ENCODE measurements around the gene FERMT3.

FERMT3 gene

GRCh38 chr11:64251753-64252002 lies 45.2 kb downstream of the FERMT3 start:
- Mint-ChIP-seq H3K36me3 (ENCODE audit: low read depth) (peaks cover 3% of the 10 kb centered on the region), H3K27me3 (ENCODE audit: low read depth) (no peaks in the 10 kb centered on the region), H3K4me3 (peak overlapping the region; percentile 89 to 91 (median 89)), H3K4me1 (peaks cover 19% of the 10 kb centered on the region), H3K27ac (no peak overlapping the region), H3K9me3 (no peaks in the 10 kb centered on the region)
- no peak for TF ChIP-seq CTCF (IDR thresholded peaks at IDR 0.05; ENCODE audit: unreplicated experiment in 3 of 3)

GRCh38 chr11:64252003-64252872 lies 45.7 kb downstream of the FERMT3 start:
- TF ChIP-seq CTCF (IDR thresholded peaks at IDR 0.05; ENCODE audit: unreplicated experiment in 3 of 3), result peak in 1 of 3 experiments; percentile 17
- Mint-ChIP-seq H3K27ac (peak overlapping the region in 1 of 3 experiments; percentile 66), H3K4me1 (peaks cover 19% of the 10 kb centered on the region), H3K9me3 (no peaks in the 10 kb centered on the region), H3K27me3 (ENCODE audit: low read depth) (no peaks in the 10 kb centered on the region), H3K4me3 (peak overlapping the region; percentile 89 to 91 (median 89)), H3K36me3 (ENCODE audit: low read depth) (peaks cover 3% of the 10 kb centered on the region)

- peaks cover 15% of the 10 kb centered on the region for H3K4me1 Mint-ChIP-seq
- H3K27me3 Mint-ChIP-seq (ENCODE audit: low read depth), result no peaks in the 10 kb centered on the region
- no peak for TF ChIP-seq CTCF (IDR thresholded peaks at IDR 0.05; ENCODE audit: unreplicated experiment in 3 of 3)
- peak overlapping the region; percentile 46 to 79 (median 76) for H3K4me3 Mint-ChIP-seq
- H3K27ac Mint-ChIP-seq, result no peak overlapping the region
- peaks cover 10% of the 10 kb centered on the region for H3K36me3 Mint-ChIP-seq (ENCODE audit: low read depth)
- no peaks in the 10 kb centered on the region for H3K9me3 Mint-ChIP-seq
These were observed 46.5 kb downstream of the FERMT3 start for GRCh38 chr11:64253043-64253442.

- H3K27ac Mint-ChIP-seq, result no peak overlapping the region
- H3K9me3 Mint-ChIP-seq, result no peaks in the 10 kb centered on the region
- H3K4me1 Mint-ChIP-seq, result peaks cover 13% of the 10 kb centered on the region
- TF ChIP-seq CTCF (IDR thresholded peaks at IDR 0.05; ENCODE audit: unreplicated experiment in 3 of 3), result no peak
- peak overlapping the region; percentile 41 to 79 (median 76) for H3K4me3 Mint-ChIP-seq
- no peaks in the 10 kb centered on the region for H3K27me3 Mint-ChIP-seq (ENCODE audit: low read depth)
- peaks cover 12% of the 10 kb centered on the region for H3K36me3 Mint-ChIP-seq (ENCODE audit: low read depth)
These were observed 47.0 kb downstream of the FERMT3 start for GRCh38 chr11:64253481-64253880.

GRCh38 chr11:64254326-64254725 lies 47.8 kb downstream of the FERMT3 start:
- no peaks in the 10 kb centered on the region for H3K27me3 Mint-ChIP-seq (ENCODE audit: low read depth)
- TF ChIP-seq CTCF (IDR thresholded peaks at IDR 0.05; ENCODE audit: unreplicated experiment in 3 of 3), result no peak
- H3K36me3 Mint-ChIP-seq (ENCODE audit: low read depth), result peaks cover 14% of the 10 kb centered on the region
- H3K27ac Mint-ChIP-seq, result no peak overlapping the region
- peaks cover 8% of the 10 kb centered on the region for H3K4me1 Mint-ChIP-seq
- H3K9me3 Mint-ChIP-seq, result no peaks in the 10 kb centered on the region
- peak overlapping the region; percentile 42 to 76 (median 45) for H3K4me3 Mint-ChIP-seq

Measured in nephron (organoid).